Lung (tissue), 16 donors: ENCODE data around the gene CCDC30. TPM values are rescaled to one million over a fixed set of nuclear protein-coding genes. Genes with fewer than 3 reads are reported as not detected.

Source experiments
- ATAC-seq: fragments of 200-7000 bp; cut with Tn5 transposase; one replicate; pipeline ENCODE4 v1.9.1; 2020; ENCODE audit warnings: moderate number of reproducible peaks; ENCODE audit not compliant: insufficient read depth, low FRiP score
- DNase-seq, 3 donors: peaks; one replicate each; pipeline ENCODE4 v3.0.0-alpha.2; 2013 to 2017
- H3K27ac ChIP-seq, 2 donors: one replicate each; pipeline ENCODE4 v1.5.1; 2013; ENCODE audit warnings: mild to moderate bottlenecking in 2 of 2, moderate library complexity in 2 of 2, control low read depth in 1 of 2, inconsistent platforms in 1 of 2, low read depth in 1 of 2, low read length in 1 of 2
- H3K27me3 ChIP-seq, 3 donors: one replicate each; pipeline ENCODE4 v1.5.1; 2013; ENCODE audit warnings: low read length in 2 of 3; ENCODE audit not compliant: control insufficient read depth in 3 of 3, insufficient read depth in 3 of 3
- H3K36me3 ChIP-seq, 4 donors: one replicate each; pipeline ENCODE4 v1.5.1; 2013; ENCODE audit warnings: low read length in 4 of 4, mild to moderate bottlenecking in 1 of 4, moderate library complexity in 1 of 4; ENCODE audit not compliant: control insufficient read depth in 4 of 4, insufficient read depth in 4 of 4
- H3K4me1 ChIP-seq, 5 donors: one replicate each; pipeline ENCODE4 v1.5.1; 2013; ENCODE audit warnings: low read length in 5 of 5, mild to moderate bottlenecking in 2 of 5, moderate library complexity in 1 of 5; ENCODE audit not compliant: control insufficient read depth in 5 of 5, insufficient read depth in 5 of 5
- H3K4me3 ChIP-seq: one replicate; pipeline ENCODE4 v1.5.1; 2013; ENCODE audit warnings: mild to moderate bottlenecking, control low read depth, moderate library complexity
- H3K9ac ChIP-seq, 2 donors: one replicate each; pipeline ENCODE4 v1.5.1; 2013; ENCODE audit warnings: low read length in 2 of 2, control low read depth in 1 of 2; ENCODE audit not compliant: insufficient read depth in 1 of 2
- H3K9me3 ChIP-seq, 4 donors: one replicate each; pipeline ENCODE4 v1.5.1; 2013; ENCODE audit warnings: low read length in 3 of 4, mild to moderate bottlenecking in 1 of 4, moderate library complexity in 1 of 4; ENCODE audit not compliant: control insufficient read depth in 4 of 4, insufficient read depth in 3 of 4
- CTCF ChIP-seq: IDR thresholded peaks from 2 replicates; pipeline ENCODE4 v1.5.1; 2012; ENCODE audit warnings: mild to moderate bottlenecking; ENCODE audit errors: control extremely low read depth, extremely low read depth
- WGBS, 2 donors: extraction: QIAGEN DNeasy Blood & Tissue Kit; methylation state at CpG; one replicate each; pipeline ENCODE4 v1.1.7; 2013; 5-methylcytosine and 5-hydroxymethylcytosine counted together
- long read RNA-seq, 5 donors: transcript quantifications; one replicate each; lab custom pipeline, GENCODE V29; 2026
- polyA plus RNA-seq, 2 donors: library from polyadenylated mRNA; stranded (reverse); fragments of 200-250 nt; gene quantifications; one replicate each; pipeline ENCODE4 v1.2.1, GENCODE V29; 2013
- total RNA-seq, 2 donors: library from RNA; depleted of rRNA in 1 of 2; stranded (reverse); fragments of >200 nt in 1 of 2; gene quantifications; one replicate each; pipeline ENCODE4 v1.2.1, GENCODE V29; 2014 to 2021
- donor health status: control.
- donor health status: control.
- donor health status: Bipolar disorder and iron deficiency.
- donor health status: healthy.
- donor health status: DM: yes; HTN: yes; CAD: no.

The CCDC30 gene
- total RNA-seq (10 to 100 TPM; 13.5 to 21.4 TPM), polyA plus RNA-seq (1 to 10 TPM; 1.5 to 5.0 TPM)
- long read RNA-seq, donor 1 = 0 reads
- long read RNA-seq, donor 2 = 0 reads
- long read RNA-seq, donor 3 = 0 reads
- long read RNA-seq, donor 4 = 0 reads
- long read RNA-seq, donor 5, partial matches to known transcripts = 0 of 1 reads
- long read RNA-seq, donor 5, other reads (novel, unspliced or antisense) = 0 of 1 reads

DNA sequence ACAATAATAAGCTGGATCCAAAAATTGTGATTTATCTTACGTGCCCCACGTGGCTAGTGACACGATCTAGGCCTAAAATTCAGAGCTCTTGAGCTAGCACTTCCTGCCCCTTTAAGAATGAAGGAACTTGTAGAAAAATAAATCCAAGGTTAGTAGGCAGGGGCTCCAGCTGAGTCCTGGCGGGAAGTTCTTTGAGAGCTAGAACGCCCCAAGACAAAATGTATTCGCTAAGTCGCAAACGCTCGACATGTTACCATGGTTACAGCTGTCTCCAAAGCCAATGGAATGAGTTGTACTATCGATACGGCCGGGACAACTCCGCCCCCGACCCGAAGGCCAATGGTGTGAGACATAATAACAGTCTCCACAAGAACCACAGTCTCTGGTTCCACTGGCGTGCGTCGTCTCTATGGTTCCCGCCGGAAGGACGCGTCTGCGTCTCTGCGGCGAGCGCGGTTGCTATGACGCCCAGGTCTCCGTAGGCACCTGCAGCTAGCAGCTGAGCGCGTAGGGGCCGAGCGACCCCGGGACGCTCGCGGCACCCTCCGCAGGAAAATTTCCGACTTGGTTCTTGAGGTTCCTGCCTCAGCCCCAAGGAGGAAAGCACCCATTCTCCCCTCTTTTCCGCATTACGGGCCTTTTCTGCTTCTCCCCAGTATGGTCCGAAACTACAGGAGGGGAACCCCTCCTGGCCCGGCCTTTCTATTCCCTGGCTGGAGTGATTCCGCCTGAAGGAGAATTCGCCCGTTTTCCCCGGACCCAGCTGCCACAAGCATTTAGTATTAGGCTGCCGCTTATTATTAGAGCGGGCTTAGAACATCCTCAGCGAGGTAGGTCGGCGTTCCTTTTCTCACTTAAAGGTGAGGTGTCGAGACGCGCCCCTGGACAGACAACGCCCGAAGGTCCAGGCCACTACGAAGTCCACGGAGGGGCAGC, at the start of gene CCDC30:
TSS of gene CCDC30 (plus strand) at position 459 of the 936 bp plus-strand sequence. CDS start 17,266 bp downstream, outside the sequence.
- Histone ChIP-seq H3K4me3 (peak within 1 kb of the TSS; percentile 64), H3K4me1 (peaks cover 0 to 15% (median 1%) of the 10 kb centered on the region in 5 donors), H3K9ac (peak within 1 kb of the TSS; percentile 20 to 47), H3K9me3 (no peaks in the 10 kb centered on the region), H3K36me3 (peaks cover 2 to 10% (median 5%) of the 10 kb centered on the region in 4 donors), H3K27me3 (no peaks in the 10 kb centered on the region), H3K27ac (peak within 1 kb of the TSS; percentile 5 to 78)
- DNase-seq (peak; percentile 97 to 99 (median 99)), ATAC-seq (peak; percentile 100)
- 2% methylated on average over 58 to 59 of the region's 59 CpGs for WGBS, 2 donors
- TF ChIP-seq CTCF = no peak

- TF ChIP-seq CTCF = no peak
- H3K9ac ChIP-seq = no peak overlapping the region
- no peak overlapping the region for H3K4me3 ChIP-seq
- H3K27ac ChIP-seq = no peak overlapping the region
- 89 to 91% methylated on average over 17 of the region's 17 CpGs for WGBS, 2 donors
- H3K4me1 ChIP-seq = peaks cover 0 to 19% (median 5%) of the 10 kb centered on the region in 5 donors
- no peaks in the 10 kb centered on the region for H3K9me3 ChIP-seq
- ATAC-seq (no peak), DNase-seq (no peak)
- H3K36me3 ChIP-seq = no peaks in the 10 kb centered on the region
- H3K27me3 ChIP-seq = peaks cover 0 to 3% (median 0%) of the 10 kb centered on the region in 3 donors
Measured at GRCh38 chr1:42414551-42415496, 48.3 kb upstream of the CCDC30 start.

GRCh38 chr1:42417166-42417565, 45.9 kb upstream of the CCDC30 start:
- Histone ChIP-seq H3K36me3 (no peaks in the 10 kb centered on the region), H3K9ac (no peak overlapping the region), H3K4me1 (peaks cover 0 to 43% (median 24%) of the 10 kb centered on the region in 5 donors), H3K9me3 (no peaks in the 10 kb centered on the region), H3K27me3 (no peaks in the 10 kb centered on the region), H3K27ac (no peak overlapping the region), H3K4me3 (no peak overlapping the region)
- 51 to 57% methylated on average over 3 of the region's 3 CpGs for WGBS, 2 donors
- TF ChIP-seq CTCF = no peak
- ATAC-seq = no peak
- DNase-seq = peak; percentile 58 to 76 (median 75)
